Measurements from ENCODE around the gene TRIO. TPM values are rescaled to one million over a fixed set of nuclear protein-coding genes. Genes with fewer than 3 reads are reported as not detected.

TRIO gene
- total RNA-seq, 1 experiment from 2014 or later, result 88.8 TPM

- ATAC-seq (peak; percentile 91), DNase-seq (ENCODE audit: low spot score) (peak; percentile 84)
- Mint-ChIP-seq H3K4me1 (peaks cover 10% of the 10 kb centered on the region), H3K27me3 (ENCODE audit: low read depth) (no peaks in the 10 kb centered on the region), H3K4me3 (no peak overlapping the region), H3K9me3 (no peaks in the 10 kb centered on the region), H3K27ac (0 out of 2 replicates have a peak overlapping the region, but pooled peaks have one; percentile 30), H3K36me3 (peaks cover 77% of the 10 kb centered on the region)
- POLR2A ChIA-PET, result interaction anchor here (1.2 kb wide), 1 partner anchor 284 kb away, joined by 4 read pairs; no protein-coding TSS in a partner anchor
- CTCF ChIA-PET, result interaction anchor here (0.7 to 2.7 kb wide), 14 partner anchors 9 to 377 kb away, joined by 3 to 14 read pairs (median 4); no protein-coding TSS in a partner anchor
- TF ChIP-seq CTCF (IDR thresholded peaks at IDR 0.05) (peak; percentile 71; the same call in 1 of the 2 replicates), SP1 (CRISPR knock-in tag; conservative IDR thresholded peaks at IDR 0.05) (0 out of 2 replicates have a peak, but pooled peaks have one; percentile 39), TCF7 (CRISPR knock-in tag; IDR thresholded peaks at IDR 0.05; ENCODE audit: low read depth) (no peak), ZNF423 (CRISPR knock-in tag; IDR thresholded peaks at IDR 0.05) (no peak)
Measured at GRCh38 chr5:14364576-14365472, 221.7 kb downstream of the TRIO start.

- H3K4me1 Mint-ChIP-seq, result peaks cover 10% of the 10 kb centered on the region
- ATAC-seq, result no peak
- peaks cover 77% of the 10 kb centered on the region for H3K36me3 Mint-ChIP-seq
- H3K27ac Mint-ChIP-seq, result no peak overlapping the region
- no peaks in the 10 kb centered on the region for H3K27me3 Mint-ChIP-seq (ENCODE audit: low read depth)
- ChIA-PET CTCF (interaction anchor here (0.8 to 2.7 kb wide), 4 partner anchors 9 to 39 kb away, joined by 3 to 14 read pairs (median 6); no protein-coding TSS in a partner anchor), POLR2A (interaction anchor here (0.7 to 1.2 kb wide), 2 partner anchors 81 to 283 kb away, joined by 4 read pairs; no protein-coding TSS in a partner anchor)
- DNase-seq (ENCODE audit: low spot score), result no peak
- no peak overlapping the region for H3K4me3 Mint-ChIP-seq
- no peaks in the 10 kb centered on the region for H3K9me3 Mint-ChIP-seq
- TF ChIP-seq JUN (CRISPR knock-in tag; IDR thresholded peaks at IDR 0.05) (no peak), MAX (CRISPR knock-in tag; IDR thresholded peaks at IDR 0.05) (no peak), FOXP4 (CRISPR knock-in tag; IDR thresholded peaks at IDR 0.05) (no peak), ZBTB21 (CRISPR knock-in tag; IDR thresholded peaks at IDR 0.05; ENCODE audit: borderline replicate concordance) (no peak), ZNF219 (CRISPR knock-in tag; IDR thresholded peaks at IDR 0.05; ENCODE audit: borderline replicate concordance) (no peak), NR3C1 (CRISPR knock-in tag; conservative IDR thresholded peaks at IDR 0.05; ENCODE audit: low read depth) (no peak), ZBTB43 (CRISPR knock-in tag; IDR thresholded peaks at IDR 0.05) (no peak), JAZF1 (CRISPR knock-in tag; IDR thresholded peaks at IDR 0.05) (no peak), ZNF425 (CRISPR knock-in tag; conservative IDR thresholded peaks at IDR 0.05) (no peak), ZNF138 (CRISPR knock-in tag; conservative IDR thresholded peaks at IDR 0.05) (no peak), E2F1 (CRISPR knock-in tag; IDR thresholded peaks at IDR 0.05) (no peak), E2F4 (CRISPR knock-in tag; IDR thresholded peaks at IDR 0.05; ENCODE audit: borderline replicate concordance, low read depth) (no peak), ZNF416 (CRISPR knock-in tag; IDR thresholded peaks at IDR 0.05) (no peak), GABPB1 (CRISPR knock-in tag; IDR thresholded peaks at IDR 0.05) (no peak), ELF4 (CRISPR knock-in tag; IDR thresholded peaks at IDR 0.05; ENCODE audit: low read depth) (no peak), CDX4 (CRISPR knock-in tag; IDR thresholded peaks at IDR 0.05; ENCODE audit: borderline replicate concordance) (no peak)
Measured at GRCh38 chr5:14365831-14366430, 222.8 kb downstream of the TRIO start.
